HepG2 (cell line): ENCODE data around the gene TRA2B. TPM values are rescaled to one million over a fixed set of nuclear protein-coding genes. Genes with fewer than 3 reads are reported as not detected.

ENCODE experiments used
- ATAC-seq: fragments of 200-7000 bp; cut with Tn5 transposase; 3 replicates; pipeline ENCODE4 v1.9.1; 2020; ENCODE audit warnings: mild to moderate bottlenecking, moderate library complexity
- BruUV-seq: library from RNA; stranded (reverse); fragments of 400-500 nt; replicated peaks from 2 replicates; lab custom pipeline; 2021; lab: Mats Ljungman, UMichigan
- CTCF ChIA-PET: fragments of 300-600 bp; formaldehyde crosslinking; extraction: SDS; loops from one replicate; lab custom pipeline; 2021; ENCODE audit warnings: low total read pairs, inconsistent platforms, low intra/inter-chr PET ratio; lab: Yijun Ruan, JAX
- POLR2A ChIA-PET: fragments of 350-600 bp; sonication (Branson Sonifier 250); formaldehyde crosslinking; loops from one replicate; lab custom pipeline; 2020; ENCODE audit warnings: antibody characterized with exemption, inconsistent platforms; lab: Yijun Ruan, JAX
- DNase-seq: peaks from one replicate; pipeline ENCODE4 v3.0.0-alpha.2; 2015; ENCODE audit warnings: low spot score
- FAIRE-seq: peaks from 3 replicates; lab custom pipeline; 2011; peaks lifted over from hg19 to GRCh38; lab: Jason Lieb, UNC
- H2AFZ ChIP-seq: one replicate; pipeline ENCODE4 v1.6.1; 2011; ENCODE audit warnings: low read length, inconsistent platforms
- H3K27ac ChIP-seq: fragments of 300-600 bp; 3 replicates; pipeline ENCODE4 v1.8.0; 2011; ENCODE audit warnings: mixed run types, mild to moderate bottlenecking, mixed read lengths, low read length, inconsistent platforms; ENCODE audit not compliant: insufficient read depth; ENCODE audit errors: extremely low read length
- H3K27me3 ChIP-seq, 2 experiments: fragments of 200-600 bp in 1 of 2; 2 replicates in 1 of 2; 3 replicates in 1 of 2; pipeline versions ENCODE4 v1.6.0 to v1.8.0; 2011; ENCODE audit warnings: low read length in 2 of 2, mild to moderate bottlenecking in 2 of 2, moderate library complexity in 2 of 2, inconsistent platforms in 1 of 2; ENCODE audit not compliant: insufficient read depth in 2 of 2, control insufficient read depth in 1 of 2
- H3K36me3 ChIP-seq, 2 experiments: fragments of 200-600 bp in 1 of 2; replicated peaks in 1 of 2; 2 replicates in 1 of 2; 3 replicates in 1 of 2; pipeline versions ENCODE4 v1.5.1 to v1.8.0; 2011; ENCODE audit warnings: low read length in 2 of 2, inconsistent platforms in 1 of 2; ENCODE audit not compliant: insufficient read depth in 2 of 2, control insufficient read depth in 1 of 2
- H3K4me1 ChIP-seq: 2 replicates; pipeline ENCODE4 v1.5.1; 2012; ENCODE audit warnings: low read length, inconsistent platforms; ENCODE audit not compliant: insufficient read depth
- H3K4me2 ChIP-seq: 2 replicates; pipeline ENCODE4 v1.6.0; 2011; ENCODE audit warnings: low read depth, low read length, inconsistent platforms
- H3K4me3 ChIP-seq, 3 experiments: fragments of 200-600 bp in 1 of 3; sonication (generic), shearing (Covaris generic) in 1 of 3; replicated peaks in 1 of 3; 2 replicates each; pipeline ENCODE4 v1.5.1; 2011 to 2016; ENCODE audit warnings: low read length in 3 of 3, inconsistent platforms in 2 of 3, low read depth in 2 of 3, mild to moderate bottlenecking in 2 of 3, control low read depth in 1 of 3, mixed read lengths in 1 of 3; ENCODE audit not compliant: insufficient read depth in 1 of 3
- H3K79me2 ChIP-seq: one replicate; pipeline ENCODE4 v1.6.1; 2011; ENCODE audit warnings: low read length, inconsistent platforms; ENCODE audit not compliant: insufficient read depth
- H3K9ac ChIP-seq: 2 replicates; pipeline ENCODE4 v1.6.0; 2011; ENCODE audit warnings: mild to moderate bottlenecking, low read depth, low read length, inconsistent platforms; ENCODE audit not compliant: insufficient read depth
- H3K9me3 ChIP-seq: 2 replicates; pipeline ENCODE4 v1.5.1; 2012; ENCODE audit warnings: mild to moderate bottlenecking, low read length
- H4K20me1 ChIP-seq: 2 replicates; pipeline ENCODE4 v1.6.0; 2011; ENCODE audit warnings: inconsistent platforms, mild to moderate bottlenecking, low read length, moderate library complexity; ENCODE audit not compliant: insufficient read depth
- IKZF1 ChIP-seq: fragments of 450-650 bp; IDR thresholded peaks from 2 replicates; pipeline ENCODE4 v1.7.1; 2016
- RBM22 ChIP-seq: fragments of 200-400 bp; formaldehyde crosslinking; optimal IDR thresholded peaks from 2 replicates; pipeline ENCODE3; 2017; ENCODE audit warnings: mild to moderate bottlenecking, low read length, moderate library complexity
- SAP130 ChIP-seq: IDR thresholded peaks from 2 replicates; pipeline ENCODE4 v1.6.1; 2016; ENCODE audit warnings: low read depth
- WGBS: methylation state at CpG from one replicate; pipeline ENCODE4 v1.1.6; 2017; ENCODE audit warnings: low lambda C conversion rate; 5-methylcytosine and 5-hydroxymethylcytosine counted together
- in situ Hi-C: cut with HindIII; loops from 2 replicates; pipeline ENCODE4 v1.10.0; 2017; ENCODE audit warnings: low pct_unique_long_range_greater_than_20kb; ENCODE audit not compliant: extremely low pct_ligation_motif_present
- intact Hi-C: fragments of 100-400 bp; cut with micrococcal nuclease; formaldehyde crosslinking; loops from one replicate; pipeline ENCODE4 v1.10.0; 2022; ENCODE audit not compliant: unreplicated experiment
- polyA plus RNA-seq, 8 experiments: library from polyadenylated mRNA; depleted of rRNA in 3 of 8; stranded (reverse) in 7 of 8; unstranded in 1 of 8; fragments of >200 nt; fragmentation: Illumina TruSeq in 4 of 8; extraction: Trizol in 4 of 8; gene quantifications; 2 replicates each; pipeline versions ENCODE4 v1.2.1 to v1.2.3, GENCODE V29; 2011 to 2016; ENCODE audit warnings: low read depth in 4 of 8, missing spikeins in 1 of 8, mixed read lengths in 1 of 8; ENCODE audit not compliant: insufficient read depth in 1 of 8
- total RNA-seq, 5 experiments: library from RNA; depleted of rRNA; stranded (reverse); fragments of >200 nt; fragmentation: Illumina TruSeq; extraction: Trizol; gene quantifications; 2 replicates each; pipeline ENCODE4 v1.2.3, GENCODE V29; 2016; ENCODE audit warnings: low read depth in 1 of 5
- TF ChIP-seq, protein P1 (sequence below): sonication (generic); formaldehyde crosslinking; IDR thresholded peaks from 2 replicates; pipeline ENCODE4 v1.4.0; 2020; ENCODE audit warnings: missing genetic modification reagents

Gene TRA2B
- total and polyA plus RNA-seq, 2 of the 13 experiments (the other 11 are each of a cell fraction or from before 2014, with no cell fraction given): 105 to 241 TPM

DNA sequence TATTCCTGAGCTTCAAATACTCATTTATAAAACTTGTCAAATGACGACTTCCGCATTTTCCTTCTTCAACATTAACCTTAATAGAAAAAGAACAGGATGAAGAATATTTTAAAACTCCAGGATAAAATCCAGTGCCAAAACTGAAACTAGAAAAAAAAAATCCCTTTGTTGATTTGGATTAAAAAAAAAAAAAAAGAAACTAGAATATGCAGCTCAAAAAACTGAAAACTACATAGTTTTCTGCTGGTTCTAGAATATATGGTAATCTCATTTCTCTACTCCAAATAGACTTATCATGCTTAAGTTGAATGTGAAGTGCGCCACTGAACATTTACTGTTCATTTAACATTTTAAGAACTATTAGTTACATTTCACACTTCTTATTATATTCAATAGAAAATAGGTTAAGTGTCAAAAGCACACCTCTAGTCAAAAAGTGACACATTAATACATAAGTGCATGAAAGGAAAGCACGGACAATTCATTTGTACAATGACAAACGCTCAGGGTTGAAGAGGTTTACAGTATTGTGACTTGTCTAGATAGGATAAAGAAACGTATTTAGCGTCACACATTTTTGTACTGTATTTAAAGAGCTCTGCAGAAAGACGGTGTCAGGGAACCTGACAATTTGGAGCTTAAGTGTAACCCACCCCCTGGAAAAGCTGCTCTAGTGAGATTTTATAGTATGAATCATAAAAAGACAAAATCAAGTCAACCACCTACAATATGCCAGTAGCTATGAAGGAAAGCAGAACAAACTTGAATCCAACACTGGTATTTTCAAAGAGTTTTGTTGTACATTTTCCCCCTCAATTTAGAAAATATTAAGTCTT, 5.8 kb downstream of the TRA2B start:
- peaks cover 100% of the 10 kb centered on the region for H3K79me2 ChIP-seq
- no peak for DNase-seq
- peak overlapping the region; percentile 73 for H3K4me2 ChIP-seq
- H3K9me3 ChIP-seq: no peaks in the 10 kb centered on the region
- H2AFZ ChIP-seq: no peak overlapping the region
- ChIA-PET CTCF (no interaction called here), POLR2A (interaction anchor here (0.9 to 1.7 kb wide), 2 partner anchors 11 to 22 kb away, joined by 3 to 6 read pairs; no protein-coding TSS in a partner anchor)
- H3K36me3 ChIP-seq: peaks cover 1 to 40% of the 10 kb centered on the region in 2 experiments
- H3K4me3 ChIP-seq: peak overlapping the region; percentile 85 to 97 (median 95); a peak in 4 of 6 replicates
- H3K4me1 ChIP-seq: peaks cover 70% of the 10 kb centered on the region
- TF ChIP-seq SAP130 (CRISPR knock-in tag) (0 out of 2 replicates have a peak, but pooled peaks have one; percentile 14), RBM22 (peak; percentile 79), IKZF1 (no peak)
- TF ChIP-seq, protein P1, sequence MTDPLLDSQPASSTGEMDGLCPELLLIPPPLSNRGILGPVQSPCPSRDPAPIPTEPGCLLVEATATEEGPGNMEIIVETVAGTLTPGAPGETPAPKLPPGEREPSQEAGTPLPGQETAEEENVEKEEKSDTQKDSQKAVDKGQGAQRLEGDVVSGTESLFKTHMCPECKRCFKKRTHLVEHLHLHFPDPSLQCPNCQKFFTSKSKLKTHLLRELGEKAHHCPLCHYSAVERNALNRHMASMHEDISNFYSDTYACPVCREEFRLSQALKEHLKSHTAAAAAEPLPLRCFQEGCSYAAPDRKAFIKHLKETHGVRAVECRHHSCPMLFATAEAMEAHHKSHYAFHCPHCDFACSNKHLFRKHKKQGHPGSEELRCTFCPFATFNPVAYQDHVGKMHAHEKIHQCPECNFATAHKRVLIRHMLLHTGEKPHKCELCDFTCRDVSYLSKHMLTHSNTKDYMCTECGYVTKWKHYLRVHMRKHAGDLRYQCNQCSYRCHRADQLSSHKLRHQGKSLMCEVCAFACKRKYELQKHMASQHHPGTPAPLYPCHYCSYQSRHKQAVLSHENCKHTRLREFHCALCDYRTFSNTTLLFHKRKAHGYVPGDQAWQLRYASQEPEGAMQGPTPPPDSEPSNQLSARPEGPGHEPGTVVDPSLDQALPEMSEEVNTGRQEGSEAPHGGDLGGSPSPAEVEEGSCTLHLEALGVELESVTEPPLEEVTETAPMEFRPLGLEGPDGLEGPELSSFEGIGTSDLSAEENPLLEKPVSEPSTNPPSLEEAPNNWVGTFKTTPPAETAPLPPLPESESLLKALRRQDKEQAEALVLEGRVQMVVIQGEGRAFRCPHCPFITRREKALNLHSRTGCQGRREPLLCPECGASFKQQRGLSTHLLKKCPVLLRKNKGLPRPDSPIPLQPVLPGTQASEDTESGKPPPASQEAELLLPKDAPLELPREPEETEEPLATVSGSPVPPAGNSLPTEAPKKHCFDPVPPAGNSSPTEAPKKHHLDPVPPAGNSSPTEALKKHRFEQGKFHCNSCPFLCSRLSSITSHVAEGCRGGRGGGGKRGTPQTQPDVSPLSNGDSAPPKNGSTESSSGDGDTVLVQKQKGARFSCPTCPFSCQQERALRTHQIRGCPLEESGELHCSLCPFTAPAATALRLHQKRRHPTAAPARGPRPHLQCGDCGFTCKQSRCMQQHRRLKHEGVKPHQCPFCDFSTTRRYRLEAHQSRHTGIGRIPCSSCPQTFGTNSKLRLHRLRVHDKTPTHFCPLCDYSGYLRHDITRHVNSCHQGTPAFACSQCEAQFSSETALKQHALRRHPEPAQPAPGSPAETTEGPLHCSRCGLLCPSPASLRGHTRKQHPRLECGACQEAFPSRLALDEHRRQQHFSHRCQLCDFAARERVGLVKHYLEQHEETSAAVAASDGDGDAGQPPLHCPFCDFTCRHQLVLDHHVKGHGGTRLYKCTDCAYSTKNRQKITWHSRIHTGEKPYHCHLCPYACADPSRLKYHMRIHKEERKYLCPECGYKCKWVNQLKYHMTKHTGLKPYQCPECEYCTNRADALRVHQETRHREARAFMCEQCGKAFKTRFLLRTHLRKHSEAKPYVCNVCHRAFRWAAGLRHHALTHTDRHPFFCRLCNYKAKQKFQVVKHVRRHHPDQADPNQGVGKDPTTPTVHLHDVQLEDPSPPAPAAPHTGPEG (CRISPR knock-in tag): no peak
- no TSS peak for BruUV-seq
- peak overlapping the region; percentile 38; the same call in 1 of the 2 replicates for H3K9ac ChIP-seq
- H4K20me1 ChIP-seq: peaks cover 99% of the 10 kb centered on the region
- in situ Hi-C loops (no loop called here), intact Hi-C loops (no loop called here)
- peak overlapping the region; percentile 1 for H3K27ac ChIP-seq
- no peaks in the 10 kb centered on the region; a peak in 1 of 5 replicates for H3K27me3 ChIP-seq
- FAIRE-seq: peak; percentile 12
- no peak for ATAC-seq
- WGBS: 15% methylated on average over 8 of the region's 8 CpGs
